Fibroblast of the conjunctiva (primary cell): Measurements from ENCODE around the gene GDPD4.
"Not testable (repeated sequence)": the region's sequence is repeated elsewhere in the genome, so short reads cannot be mapped to it uniquely, and the experiment has no call there.

Experiments
- DNase-seq: peaks from one replicate; pipeline ENCODE4 v3.0.0-alpha.2; 2010; ENCODE audit warnings: low read depth

The GDPD4 gene, protein sequence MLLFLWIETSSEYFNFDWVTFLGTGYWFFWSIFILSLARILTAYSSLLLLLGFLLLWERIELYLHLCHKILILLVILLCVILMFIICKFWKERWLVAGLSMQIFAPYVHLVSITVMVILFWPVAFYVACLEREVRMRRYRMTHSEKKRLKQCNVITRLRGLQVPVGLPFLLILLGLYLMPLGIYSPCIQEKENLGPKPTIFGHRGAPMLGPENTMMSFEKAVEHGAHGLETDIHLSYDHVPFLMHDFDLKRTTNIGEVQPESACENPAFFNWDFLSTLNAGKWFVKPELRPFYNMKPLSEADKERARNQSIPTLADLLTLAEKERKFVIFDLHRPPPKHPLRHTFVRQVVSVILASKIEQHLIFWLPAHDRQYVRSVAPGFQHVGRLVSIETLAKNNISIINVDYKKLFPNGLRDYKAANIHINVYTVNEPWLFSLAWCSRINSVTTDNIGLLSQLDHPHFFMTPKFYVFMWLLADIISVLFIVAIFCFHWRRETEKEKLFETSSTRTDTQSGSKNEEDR

DNA sequence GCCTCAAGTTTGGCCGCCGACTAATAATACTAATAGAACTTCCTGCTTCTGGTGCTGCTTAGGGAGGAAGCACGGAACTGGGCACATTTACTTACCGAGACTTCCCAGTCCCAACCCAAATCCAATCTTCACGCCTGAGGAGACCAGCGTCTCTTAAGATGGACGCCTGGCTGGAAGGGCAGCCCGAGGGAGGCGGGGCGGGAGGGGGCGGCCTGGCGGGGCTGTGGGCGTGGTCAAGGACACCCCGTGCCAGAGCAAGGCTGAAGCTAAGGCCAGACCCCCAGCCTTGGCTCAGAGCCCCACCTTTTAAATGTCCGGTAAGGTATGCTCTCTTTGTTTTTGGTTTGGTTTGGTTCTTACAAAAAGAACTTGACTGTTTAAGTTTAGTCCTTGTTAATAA lies at the start of gene GDPD4:
Gene GDPD4, minus strand, starts transcription at position 177 of the 400 bp plus-strand sequence. CDS start 16,549 bp downstream, outside the sequence.
- no peak for DNase-seq

DNA sequence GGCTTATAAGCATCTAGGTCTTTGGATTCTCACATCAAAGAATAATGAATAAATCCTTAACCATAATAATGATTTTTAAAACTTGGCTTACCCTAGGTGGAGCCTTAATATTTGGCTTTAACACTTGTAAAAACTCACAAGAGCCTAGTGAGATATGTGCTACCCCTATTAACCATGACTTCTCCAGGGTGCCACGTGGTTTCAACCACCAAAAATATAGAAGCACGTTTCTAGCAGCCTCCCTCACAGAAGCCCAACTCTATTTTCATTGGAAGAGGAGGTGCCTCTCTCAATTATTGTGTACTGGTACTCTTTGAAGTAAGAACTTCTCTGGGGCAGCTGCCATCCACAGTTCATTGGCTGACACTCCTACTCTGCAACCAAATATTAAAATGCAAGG lies 46.5 kb upstream of the GDPD4 start:
- DNase-seq: no peak

DNA sequence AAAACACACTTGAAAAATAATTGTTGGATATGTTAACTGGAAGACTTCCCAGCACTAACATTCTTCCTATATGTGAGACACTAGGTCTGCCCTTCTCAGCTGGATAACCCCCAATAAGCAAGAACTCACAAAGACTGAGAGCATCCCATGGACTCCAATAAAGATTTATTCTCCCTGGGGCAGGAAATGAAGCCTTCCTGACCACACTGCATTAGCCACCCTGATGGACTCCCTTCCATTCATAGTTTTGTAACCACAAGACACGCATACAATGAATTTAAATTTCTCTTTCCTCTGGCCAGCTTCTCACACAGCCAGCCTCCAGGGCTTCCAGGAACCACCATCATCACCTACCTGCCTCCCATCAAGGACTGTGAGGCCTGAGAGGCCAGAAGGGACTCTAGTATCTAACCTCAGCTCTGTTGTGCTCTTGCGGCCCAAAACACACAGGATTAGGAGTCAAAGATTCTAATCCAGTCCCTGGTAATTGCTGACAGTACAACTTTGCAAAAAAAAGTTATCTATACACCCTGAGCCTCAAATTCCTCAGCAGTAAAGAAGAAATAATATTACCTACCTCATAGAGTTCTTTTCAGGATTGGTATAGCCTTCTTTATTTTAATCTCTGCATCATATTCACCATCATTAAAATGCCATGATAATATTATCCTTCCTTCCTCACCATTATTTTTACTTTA lies 45.6 kb upstream of the GDPD4 start:
- no peak for DNase-seq

DNA sequence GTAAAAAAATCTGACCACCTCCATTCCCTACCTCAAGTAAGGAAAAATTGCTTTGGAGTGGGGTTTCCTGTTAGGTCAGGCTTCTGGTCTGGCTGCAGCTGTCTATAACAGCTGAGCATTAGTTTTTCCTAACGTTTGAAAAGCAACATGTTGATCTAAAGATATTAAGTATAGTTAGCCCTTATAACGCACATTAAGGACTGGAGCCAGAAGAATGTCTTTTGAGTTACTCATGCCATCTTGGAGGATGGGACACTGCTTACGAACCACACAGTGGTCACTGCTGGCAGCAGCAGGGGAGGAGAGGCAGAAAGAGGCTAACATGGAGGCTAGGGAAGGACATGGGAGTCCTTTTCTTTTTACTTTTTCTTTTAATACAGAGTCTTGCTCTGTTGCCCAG lies 44.1 kb upstream of the GDPD4 start:
- no peak for DNase-seq

DNA sequence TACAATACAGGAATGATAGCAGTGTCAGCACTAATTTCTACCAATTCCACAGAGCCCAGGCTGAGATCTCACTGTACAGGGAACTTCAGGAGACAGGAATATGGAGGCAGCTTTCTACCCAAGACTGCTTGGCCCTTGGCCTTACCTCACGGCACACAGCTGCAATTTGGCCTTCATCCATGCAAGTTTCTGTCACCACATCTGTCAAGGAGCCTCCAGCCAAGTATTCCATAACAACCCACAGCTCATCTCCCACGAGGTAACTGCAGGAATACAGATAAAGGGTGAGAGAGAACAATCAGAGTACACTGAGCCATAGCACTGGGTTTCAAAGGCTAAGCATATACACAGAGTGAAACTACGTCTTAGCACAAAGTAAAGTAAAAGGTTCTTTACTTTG lies 39.0 kb upstream of the GDPD4 start:
- DNase-seq: no peak

DNA sequence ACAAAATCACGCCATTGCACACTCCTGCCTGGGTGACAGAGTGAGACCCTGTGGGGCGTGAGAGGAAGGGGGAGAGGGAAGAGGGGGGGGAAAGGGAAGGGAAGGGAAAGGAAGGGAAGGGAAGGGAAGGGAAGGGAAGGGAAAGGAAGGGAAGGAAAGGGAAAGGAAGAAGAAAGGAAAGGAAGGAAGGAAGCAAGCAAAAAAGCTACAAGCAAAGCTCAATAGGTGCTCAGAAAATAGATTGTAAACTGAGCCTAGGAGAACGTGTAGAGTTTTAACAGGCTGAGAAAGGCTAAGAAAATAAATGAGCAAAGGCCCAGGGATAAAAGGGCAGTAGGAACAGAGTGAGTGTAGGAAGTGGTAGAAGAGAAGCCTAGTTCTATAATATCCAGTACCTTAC lies 30.8 kb upstream of the GDPD4 start:
- no peak for DNase-seq

DNA sequence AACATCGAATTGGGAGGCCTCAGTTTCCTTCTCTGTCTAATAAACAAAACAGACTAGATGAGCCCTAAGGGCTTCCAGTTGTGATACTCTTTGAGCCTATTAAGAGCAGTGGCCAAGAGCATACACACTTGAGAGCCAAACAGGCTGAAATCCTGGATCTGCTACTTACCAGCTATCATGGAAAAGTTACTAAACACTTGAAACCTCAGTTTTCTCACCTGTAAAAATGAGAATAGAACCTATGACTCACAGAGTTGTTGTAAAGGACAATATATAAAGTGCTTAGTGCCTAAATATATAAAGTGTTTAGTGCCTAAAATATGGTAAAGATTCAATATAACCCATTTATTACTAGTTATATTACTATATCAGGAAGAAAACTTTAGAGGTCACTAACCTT lies 23.7 kb upstream of the GDPD4 start:
- no peak for DNase-seq

DNA sequence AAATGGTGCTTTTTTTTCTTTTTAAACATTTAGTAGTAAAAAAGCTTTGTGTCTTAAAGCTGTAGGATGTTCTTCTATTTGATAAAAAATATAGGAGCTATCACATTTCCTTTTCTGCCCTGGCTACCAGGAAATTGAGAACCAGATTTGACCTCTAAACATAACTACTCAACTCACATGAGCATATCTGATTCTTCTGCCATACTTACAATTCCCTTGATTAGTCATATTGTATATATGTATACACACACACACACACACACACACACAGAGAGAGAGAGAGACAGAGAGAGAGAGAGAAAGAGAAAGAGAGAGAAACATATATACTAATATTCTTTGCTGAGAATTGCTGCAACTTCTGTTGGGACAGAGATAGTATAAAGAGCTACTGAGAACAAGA lies 23.0 kb upstream of the GDPD4 start:
- no peak for DNase-seq

DNA sequence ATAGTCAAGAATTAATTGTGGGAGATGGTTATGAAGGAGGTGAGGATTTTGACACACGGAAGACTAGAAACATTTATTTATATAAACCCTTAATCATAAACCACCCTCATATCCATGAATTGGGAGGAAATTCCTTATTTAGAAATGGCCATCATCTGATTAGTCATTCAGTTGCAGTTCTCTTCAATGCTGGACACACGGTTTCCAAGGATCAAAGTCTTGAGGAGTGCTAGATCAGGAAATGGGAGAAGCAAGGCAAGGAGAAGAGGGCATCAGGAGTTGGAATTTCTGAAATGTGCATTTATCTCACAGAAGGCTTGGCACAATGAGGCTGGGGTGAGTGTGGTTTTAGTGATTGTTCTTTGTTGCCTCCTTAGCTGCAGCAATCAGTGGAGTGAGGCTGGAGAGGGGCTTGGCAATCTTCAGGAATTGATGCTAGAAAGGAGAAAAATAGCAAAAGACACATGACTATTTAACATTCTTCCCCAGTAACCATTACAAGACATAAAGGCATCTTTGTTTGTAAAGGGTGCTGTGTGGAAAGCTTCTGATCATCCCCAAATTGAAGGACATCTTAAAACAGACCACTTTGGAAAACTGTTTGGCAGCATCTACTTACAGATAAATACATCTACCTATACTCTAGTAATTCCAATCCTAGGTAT lies 21.6 kb upstream of the GDPD4 start:
- no peak for DNase-seq

DNA sequence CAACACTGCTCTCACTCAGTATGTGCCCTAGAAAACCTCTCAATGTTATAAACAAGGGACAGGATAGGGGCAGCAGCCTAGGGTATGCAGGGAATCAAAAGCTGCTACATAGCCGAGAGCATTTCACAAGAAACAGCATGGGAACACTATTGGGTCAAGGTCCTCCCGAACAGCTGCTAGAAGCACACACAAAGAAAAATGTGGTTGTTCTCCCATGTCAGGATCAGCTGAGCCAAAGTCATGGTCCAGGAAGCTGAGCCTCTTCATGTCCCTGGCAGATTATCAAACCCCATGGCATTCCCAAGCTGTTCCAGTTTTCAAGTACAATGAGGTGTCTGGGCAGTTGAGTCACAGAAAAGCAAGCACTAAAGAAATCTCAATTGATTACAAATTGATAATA lies 21.0 kb upstream of the GDPD4 start:
- DNase-seq: no peak

DNA sequence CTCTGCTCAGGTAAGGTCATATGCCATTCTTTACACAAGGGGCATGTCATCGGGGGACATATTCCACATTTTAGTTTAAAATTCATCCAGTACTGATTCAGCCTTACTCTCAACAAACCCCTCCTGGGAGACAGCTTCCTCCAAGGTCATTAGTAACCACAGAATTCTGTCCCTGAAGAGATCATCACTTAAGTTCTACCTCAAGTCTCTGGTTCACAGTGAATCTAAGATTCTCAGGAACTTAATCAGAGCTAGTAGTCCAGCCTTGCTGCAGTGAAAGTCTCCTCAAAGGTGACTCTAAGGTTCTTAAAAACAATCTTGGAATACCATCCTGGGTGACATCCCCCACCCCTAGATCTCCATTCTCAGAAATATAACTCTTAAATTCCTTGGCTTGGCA lies 18.9 kb upstream of the GDPD4 start:
- DNase-seq: no peak

DNA sequence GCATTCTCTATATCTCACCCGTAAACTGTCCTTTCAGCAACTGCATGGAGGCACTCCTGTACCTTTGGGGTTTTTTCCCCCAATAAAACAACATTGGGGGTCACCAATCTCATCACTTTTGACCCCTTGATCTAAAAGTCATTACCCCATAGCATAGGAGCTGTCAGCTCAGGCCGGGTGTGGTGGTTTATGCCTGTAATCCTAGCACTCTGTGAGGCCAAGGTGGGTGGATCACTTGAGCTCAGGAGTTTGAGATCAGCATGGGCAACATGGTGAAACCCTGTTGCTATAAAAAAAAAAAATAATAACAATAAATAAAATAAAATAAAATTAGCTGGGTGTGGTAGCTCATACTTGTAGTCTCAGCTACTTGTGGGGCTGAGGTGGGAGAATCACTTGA lies 17.1 kb upstream of the GDPD4 start:
- DNase-seq: no peak

DNA sequence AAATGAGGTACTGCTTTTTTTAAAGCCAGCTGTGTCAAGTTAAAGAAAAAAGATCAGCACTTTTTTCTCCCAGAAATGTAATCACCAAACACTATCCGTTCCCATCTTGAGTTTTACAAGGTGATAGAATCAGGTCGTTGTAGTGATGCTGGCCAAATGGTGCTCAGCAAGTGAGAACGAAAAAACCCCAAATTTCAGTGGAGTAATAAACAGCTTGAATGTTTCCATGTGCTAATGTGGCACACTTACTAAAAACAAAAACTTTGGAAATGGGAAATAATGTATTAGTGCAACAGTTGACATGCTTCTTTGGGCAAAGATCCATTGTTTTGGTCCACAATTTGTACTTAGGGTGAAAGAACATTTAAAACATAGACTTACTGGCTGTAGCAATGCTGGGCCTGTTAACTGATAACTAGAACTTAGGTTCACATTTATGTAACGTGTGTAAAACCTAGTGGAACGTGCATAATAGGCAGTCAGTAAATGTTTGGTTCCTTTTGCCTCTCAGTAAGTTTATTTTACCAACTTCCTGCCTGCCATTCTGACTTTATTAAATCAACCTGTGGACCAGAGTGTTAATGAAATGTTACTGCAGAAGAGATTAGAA lies 15.4 kb upstream of the GDPD4 start:
- no peak for DNase-seq

DNA sequence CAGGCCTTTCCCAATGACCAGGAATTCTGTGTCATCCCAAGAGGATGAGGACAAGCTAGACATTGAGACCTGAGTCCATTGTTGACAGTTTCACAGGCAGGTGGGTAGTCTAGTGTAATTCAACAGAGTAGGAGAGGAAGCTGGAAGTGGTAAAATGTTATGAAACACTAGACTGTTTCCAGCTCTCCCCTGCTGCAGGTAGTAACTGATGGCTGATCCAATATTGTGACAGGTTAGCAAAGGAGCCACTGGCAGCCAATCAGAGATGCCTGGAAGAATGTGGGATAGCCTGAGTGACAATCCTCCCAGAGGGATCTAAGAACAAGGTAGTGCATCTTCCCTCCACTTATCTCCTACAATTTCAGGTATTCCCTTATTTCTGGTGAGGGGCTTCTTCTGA lies 10.6 kb upstream of the GDPD4 start:
- no peak for DNase-seq

DNA sequence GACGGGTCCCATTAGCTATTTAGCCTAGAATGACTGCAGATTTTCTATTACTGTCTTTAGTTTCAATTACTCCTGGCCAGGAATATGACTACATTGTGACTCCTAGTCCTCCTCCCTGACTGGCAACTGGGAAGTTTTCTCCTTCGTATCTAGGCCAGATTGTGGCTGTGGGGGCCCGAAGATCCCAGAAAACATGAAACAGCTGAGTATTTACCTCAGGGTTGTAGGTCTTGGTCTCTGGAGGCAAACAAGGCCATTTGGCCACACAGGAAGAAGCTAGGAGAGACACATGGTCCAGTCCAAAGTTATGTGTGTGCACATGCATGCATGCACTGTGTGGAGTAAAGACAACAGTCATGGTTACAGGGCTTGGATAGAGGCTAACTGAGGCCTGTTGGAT lies 10.2 kb upstream of the GDPD4 start:
- DNase-seq: no peak

DNA sequence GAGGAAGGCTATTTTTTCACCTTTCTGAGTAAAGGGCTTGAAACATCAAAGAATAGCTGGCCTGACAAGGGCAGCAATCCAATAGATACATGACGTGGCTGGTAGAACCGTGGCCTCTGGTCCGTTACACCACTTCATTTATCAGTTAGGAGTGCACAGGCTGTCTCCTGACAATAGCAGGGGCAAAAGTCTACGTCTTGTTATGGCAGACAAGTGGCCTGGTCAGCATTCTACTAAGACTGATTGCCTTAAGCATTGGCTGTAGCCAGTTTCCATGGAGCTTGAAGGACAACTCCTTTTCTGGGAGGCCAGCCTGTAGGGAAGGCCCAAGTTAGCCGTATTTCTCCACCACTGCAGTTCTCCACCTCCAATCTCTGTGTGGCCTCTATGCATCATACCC lies 9.2 kb upstream of the GDPD4 start:
- no peak for DNase-seq

DNA sequence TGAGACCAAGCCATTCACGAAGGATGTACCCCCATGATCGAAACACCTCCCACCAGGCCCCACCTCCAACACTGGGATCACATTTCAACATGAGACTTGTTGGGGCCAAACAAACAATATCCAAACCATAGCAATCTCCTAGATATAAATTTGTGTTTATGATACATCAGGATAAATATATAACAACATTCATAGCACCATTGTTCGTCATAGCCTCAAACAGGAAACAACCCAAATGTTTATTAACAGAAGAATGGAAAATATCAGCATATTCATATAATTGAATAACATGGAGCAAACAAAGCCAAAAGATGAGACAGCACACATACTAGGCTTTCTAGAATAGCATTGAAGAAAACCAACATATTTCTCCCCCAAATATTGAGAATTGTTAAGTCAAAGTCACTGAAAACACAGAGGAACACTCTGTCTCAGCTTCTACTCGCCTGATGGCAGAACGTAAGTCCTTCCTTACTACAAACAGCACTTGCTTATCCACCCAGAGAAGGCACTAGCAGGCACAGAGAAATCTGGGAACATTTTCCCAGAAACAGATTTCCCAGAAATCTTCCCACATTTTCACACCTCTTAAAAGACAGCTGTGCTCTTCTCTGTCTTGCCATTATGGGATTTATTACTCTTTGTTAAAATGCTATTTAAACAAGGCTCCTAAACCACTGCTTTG lies 8.1 kb upstream of the GDPD4 start:
- DNase-seq: no peak

DNA sequence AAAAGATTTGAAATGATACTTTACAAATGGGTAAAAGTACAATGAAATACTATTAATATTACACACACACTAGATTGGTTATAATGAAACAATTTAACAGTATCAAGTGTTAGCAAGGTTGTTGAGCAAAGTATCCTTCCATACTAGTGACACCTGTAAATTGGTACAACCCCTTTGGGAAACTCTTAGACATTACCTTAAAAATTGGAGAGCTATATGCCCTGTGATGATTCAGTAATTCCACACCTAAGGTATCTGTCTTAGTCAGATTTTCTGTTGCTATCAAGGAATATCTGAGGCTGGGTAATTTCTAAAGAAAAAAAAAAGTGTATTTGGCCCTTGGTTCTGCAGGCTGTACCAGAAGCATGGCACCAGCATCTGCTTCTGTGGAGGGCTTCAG lies 7.4 kb upstream of the GDPD4 start:
- no peak for DNase-seq

DNA sequence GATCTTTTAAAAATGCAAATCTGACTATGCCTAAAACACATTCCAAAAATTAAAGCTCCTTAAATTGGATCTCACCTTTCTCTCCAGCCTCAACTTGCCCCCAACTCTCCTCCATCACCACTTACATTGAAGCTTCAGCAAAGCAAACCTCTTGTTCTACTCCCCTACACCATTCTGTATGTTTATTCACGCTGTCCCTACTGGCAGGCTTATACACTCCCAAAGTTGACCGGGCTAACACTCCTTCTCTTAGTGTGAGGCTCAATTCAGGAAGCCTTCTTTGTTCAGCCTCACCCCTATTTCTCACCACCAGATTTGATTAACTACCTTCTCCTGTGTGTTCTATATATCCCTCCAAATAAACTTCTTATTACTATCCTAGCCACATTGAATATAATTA lies 1.8 kb upstream of the GDPD4 start:
- DNase-seq: no peak

DNA sequence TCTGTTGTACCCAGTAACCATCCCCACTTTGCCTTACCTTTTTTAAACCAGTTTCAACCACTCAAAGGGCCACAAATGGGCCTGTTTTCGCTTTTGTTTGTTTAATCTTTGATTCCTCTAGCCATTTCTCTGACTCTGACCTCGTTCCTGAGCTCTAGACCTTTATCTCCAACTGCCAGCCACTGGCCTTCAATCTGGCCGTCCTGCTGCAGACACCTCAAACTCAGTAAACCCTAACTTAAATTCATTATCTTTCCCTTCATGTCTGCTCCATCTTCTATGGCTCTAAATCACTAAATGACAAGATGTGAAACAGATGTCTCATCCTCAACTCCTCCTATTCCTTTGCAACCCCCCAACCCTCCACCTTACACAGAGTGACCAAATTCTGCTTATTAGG lies 1.3 kb upstream of the GDPD4 start:
- no peak for DNase-seq

DNA sequence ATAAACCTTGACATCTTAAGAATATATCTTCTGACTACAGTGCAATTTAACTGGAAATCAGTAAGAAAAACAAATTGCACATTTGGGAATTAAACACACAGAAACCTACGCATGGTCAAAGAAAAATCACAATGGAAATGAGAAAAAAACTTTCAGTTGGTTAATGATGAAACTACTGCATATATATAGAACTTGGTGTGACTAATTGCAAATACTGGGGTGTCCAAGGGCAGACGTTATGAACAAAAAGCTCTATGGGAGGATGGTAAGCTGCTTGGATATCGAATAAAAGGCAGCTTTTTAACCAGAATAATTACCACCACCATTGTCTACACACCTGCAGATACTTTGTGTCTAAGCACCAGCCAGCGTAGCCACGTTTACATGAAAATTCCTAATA lies 791 bp downstream of the GDPD4 start:
- no peak for DNase-seq

DNA sequence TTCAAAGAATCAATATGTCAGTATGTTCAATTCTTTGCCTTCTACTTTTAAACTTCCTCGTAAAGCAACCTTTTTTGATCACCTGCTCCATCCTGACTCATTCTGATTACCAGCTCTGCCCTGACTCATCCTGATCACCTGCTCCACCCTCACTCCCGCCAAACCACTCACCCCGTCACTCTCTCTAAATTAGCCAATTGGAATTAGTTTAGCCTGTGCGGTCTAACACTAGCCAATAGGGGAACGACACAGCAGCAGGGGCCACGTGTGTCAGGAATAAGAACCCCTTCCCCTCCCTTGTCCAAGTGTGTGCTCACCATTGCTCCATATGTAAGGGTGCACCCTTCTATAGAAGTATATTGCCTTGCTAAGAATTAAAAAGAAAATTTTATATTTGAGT lies 1.5 kb downstream of the GDPD4 start:
- not testable (repeated sequence) for DNase-seq
